ENCODE results near the gene R3HCC1L. TPM values are rescaled to one million over a fixed set of nuclear protein-coding genes. Genes with fewer than 3 reads are reported as not detected.

R3HCC1L gene
- total and polyA plus RNA-seq, 9 of the 15 experiments (the other 6 are each of a cell fraction or from before 2014, with no cell fraction given), result 9.1 to 17.8 (median 12.6) TPM

GRCh38 chr10:98097616-98098015 lies 36.8 kb upstream of the R3HCC1L start:
- H3K27ac ChIP-seq (ENCODE audit: extremely low read depth, low read depth, low read length), result no peak overlapping the region
- H3K27me3 ChIP-seq (ENCODE audit: control insufficient read depth in 2 of 2, insufficient read depth in 2 of 2, low read length in 2 of 2), result peaks cover 2 to 31% of the 10 kb centered on the region in 2 experiments; a peak in 4 of 5 replicates
- no peaks in the 10 kb centered on the region for H3K36me3 ChIP-seq (ENCODE audit: control insufficient read depth, insufficient read depth, low read length)
- H3K9ac ChIP-seq (ENCODE audit: insufficient read depth in 1 of 2, low read depth in 2 of 2, low read length in 2 of 2), result no peak overlapping the region
- in situ Hi-C loops (cut with MboI) (no loop called here), intact Hi-C loops (cut with micrococcal nuclease) (no loop called here)
- no peak overlapping the region for H3K4me2 ChIP-seq (ENCODE audit: insufficient read depth, low read length)
- H3K79me2 ChIP-seq (ENCODE audit: control insufficient read depth, insufficient read depth, low read length), result no peaks in the 10 kb centered on the region
- no peaks in the 10 kb centered on the region for H4K20me1 ChIP-seq (replicated peaks; ENCODE audit: control insufficient read depth, insufficient read depth, low read length)
- no peaks in the 10 kb centered on the region for H3K4me1 ChIP-seq (replicated peaks in 1 of 2; ENCODE audit: control insufficient read depth in 2 of 2, insufficient read depth in 2 of 2, low read length in 2 of 2)
- no peaks in the 10 kb centered on the region for H3K9me3 ChIP-seq (replicated peaks; ENCODE audit: control insufficient read depth, insufficient read depth, low read depth, low read length)
- H2AFZ ChIP-seq (ENCODE audit: low read depth, low read length), result no peak overlapping the region
- DNase-seq (ENCODE audit: extremely low read depth in 1 of 4, low spot score in 3 of 4), result no peak
- BruUV-seq (replicated peaks), result no TSS peak
- no peak overlapping the region for H3K4me3 ChIP-seq
- ChIA-PET CTCF (ENCODE audit: low intra/inter-chr PET ratio) (no interaction called here), POLR2A (interaction anchor here (0.7 kb wide), 1 partner anchor 1151 kb away, joined by 4 read pairs; no protein-coding TSS in a partner anchor)
- no peaks in the 10 kb centered on the region for H3K9me1 ChIP-seq (ENCODE audit: control insufficient read depth, insufficient read depth, low read length)
- WGBS (ENCODE audit: insufficient coverage, low coverage, missing lambda C conversion rate), result 0% methylated on average over 5 of the region's 6 CpGs
- no peak for FAIRE-seq
- TF ChIP-seq MYNN (IDR thresholded peaks at IDR 0.05) (no peak), MYNN (CRISPR knock-in tag; IDR thresholded peaks at IDR 0.05) (no peak), TCF3 (CRISPR knock-in tag; IDR thresholded peaks at IDR 0.05) (no peak)
- ATAC-seq, result no peak

- FAIRE-seq (no peak), ATAC-seq (no peak), DNase-seq (ENCODE audit: extremely low read depth in 1 of 4, low spot score in 3 of 4) (no peak)
- Histone ChIP-seq H4K20me1 (replicated peaks; ENCODE audit: control insufficient read depth, insufficient read depth, low read length) (no peaks in the 10 kb centered on the region), H3K9ac (ENCODE audit: insufficient read depth in 1 of 2, low read depth in 2 of 2, low read length in 2 of 2) (no peak overlapping the region), H3K9me1 (ENCODE audit: control insufficient read depth, insufficient read depth, low read length) (no peaks in the 10 kb centered on the region), H3K36me3 (ENCODE audit: control insufficient read depth, insufficient read depth, low read length) (no peaks in the 10 kb centered on the region), H3K4me1 (replicated peaks in 1 of 2; ENCODE audit: control insufficient read depth in 2 of 2, insufficient read depth in 2 of 2, low read length in 2 of 2) (no peaks in the 10 kb centered on the region), H3K4me2 (ENCODE audit: insufficient read depth, low read length) (no peak overlapping the region), H2AFZ (ENCODE audit: low read depth, low read length) (no peak overlapping the region), H3K27ac (ENCODE audit: extremely low read depth, low read depth, low read length) (no peak overlapping the region), H3K27me3 (ENCODE audit: control insufficient read depth in 2 of 2, insufficient read depth in 2 of 2, low read length in 2 of 2) (peaks cover 2 to 31% of the 10 kb centered on the region in 2 experiments; a peak in 3 of 5 replicates), H3K79me2 (ENCODE audit: control insufficient read depth, insufficient read depth, low read length) (no peaks in the 10 kb centered on the region), H3K9me3 (replicated peaks; ENCODE audit: control insufficient read depth, insufficient read depth, low read depth, low read length) (no peaks in the 10 kb centered on the region), H3K4me3 (no peak overlapping the region)
- ChIA-PET CTCF (ENCODE audit: low intra/inter-chr PET ratio) (no interaction called here), POLR2A (no interaction called here)
- in situ Hi-C loops (cut with MboI) (no loop called here), intact Hi-C loops (cut with micrococcal nuclease) (no loop called here)
- WGBS (ENCODE audit: insufficient coverage, low coverage, missing lambda C conversion rate), result 2% methylated on average over 5 of the region's 6 CpGs
- no TSS peak for BruUV-seq (replicated peaks)
- TF ChIP-seq BACH1 (tag; IDR thresholded peaks at IDR 0.05) (no peak), TGIF2 (CRISPR knock-in tag; IDR thresholded peaks at IDR 0.05) (no peak), ZBTB43 (CRISPR knock-in tag; IDR thresholded peaks at IDR 0.05) (no peak), ZNF408 (CRISPR knock-in tag; IDR thresholded peaks at IDR 0.05; ENCODE audit: low read depth) (no peak), E2F6 (IDR thresholded peaks at IDR 0.05; ENCODE audit: borderline replicate concordance in 1 of 2, extremely low read depth in 1 of 2, insufficient read depth in 1 of 2, insufficient read length in 1 of 2, low read depth in 1 of 2, low read length in 1 of 2, poor library complexity in 1 of 2, severe bottlenecking in 1 of 2) (no peak), ZNF75A (CRISPR knock-in tag; IDR thresholded peaks at IDR 0.05) (no peak), PRDM10 (IDR thresholded peaks at IDR 0.05; ENCODE audit: partially characterized antibody) (no peak)
These were observed 36.2 kb upstream of the R3HCC1L start for GRCh38 chr10:98098247-98098646.
